CD14-positive monocyte (primary cell): ENCODE measurements around the gene SNX21. TPM values are rescaled to one million over a fixed set of nuclear protein-coding genes. Genes with fewer than 3 reads are reported as not detected.
A peak's percentile ranks its signal among the peaks of the same experiment; 100 is the strongest.

Experiments used
- DNase-seq, 3 donors: peaks; one replicate each; pipeline ENCODE4 v3.0.0-alpha.2; 2011 to 2022
- H2AFZ ChIP-seq: 2 replicates; pipeline ENCODE4 v1.6.0; 2012; ENCODE audit warnings: mild to moderate bottlenecking, low read depth, low read length, inconsistent platforms; ENCODE audit not compliant: insufficient read depth, poor library complexity, severe bottlenecking
- H3K27ac ChIP-seq, 2 donors: 1 replicate in 1 of 2; 2 replicates in 1 of 2; pipeline ENCODE4 v1.5.1; 2012 to 2013; ENCODE audit warnings: low read length in 2 of 2, control low read depth in 1 of 2, inconsistent platforms in 1 of 2, low read depth in 1 of 2, mild to moderate bottlenecking in 1 of 2
- H3K27me3 ChIP-seq, 2 donors: one replicate each; pipeline versions ENCODE4 v1.6.0 to v1.6.1; 2011 to 2013; ENCODE audit warnings: low read length in 2 of 2; ENCODE audit not compliant: control insufficient read depth in 2 of 2, insufficient read depth in 2 of 2
- H3K36me3 ChIP-seq, 2 donors: replicated peaks in 1 of 2; 1 replicate in 1 of 2; 2 replicates in 1 of 2; pipeline versions ENCODE4 v1.5.1 to v1.6.1; 2012 to 2013; ENCODE audit warnings: low read length in 2 of 2, control low read depth in 1 of 2, inconsistent platforms in 1 of 2, mild to moderate bottlenecking in 1 of 2; ENCODE audit not compliant: insufficient read depth in 2 of 2, control insufficient read depth in 1 of 2
- H3K4me1 ChIP-seq, 2 donors: 1 replicate in 1 of 2; 2 replicates in 1 of 2; pipeline versions ENCODE4 v1.5.1 to v1.6.1; 2012 to 2013; ENCODE audit warnings: low read length in 2 of 2, control low read depth in 1 of 2, inconsistent platforms in 1 of 2, mild to moderate bottlenecking in 1 of 2, moderate library complexity in 1 of 2; ENCODE audit not compliant: insufficient read depth in 2 of 2, control insufficient read depth in 1 of 2
- H3K4me2 ChIP-seq: replicated peaks from 2 replicates; pipeline ENCODE3; 2012; ENCODE audit warnings: low read length, moderate library complexity, mild to moderate bottlenecking; ENCODE audit not compliant: poor library complexity, severe bottlenecking; ENCODE audit errors: extremely low read depth
- H3K4me3 ChIP-seq, 3 experiments: fragments of 200-600 bp in 1 of 3; sonication (generic) in 1 of 3; replicated peaks in 1 of 3; 1 replicate in 2 of 3; 2 replicates in 1 of 3; pipeline ENCODE4 v1.5.1; 2011 to 2013; ENCODE audit warnings: low read length in 3 of 3, mild to moderate bottlenecking in 3 of 3, control low read depth in 2 of 3, low read depth in 2 of 3, inconsistent platforms in 1 of 3, moderate library complexity in 1 of 3
- H3K79me2 ChIP-seq: 2 replicates; pipeline ENCODE4 v1.6.0; 2012; ENCODE audit warnings: mild to moderate bottlenecking, control low read depth, inconsistent platforms, low read length, moderate library complexity; ENCODE audit not compliant: insufficient read depth
- H3K9ac ChIP-seq: 2 replicates; pipeline ENCODE4 v1.6.0; 2017; ENCODE audit warnings: low read length, mild to moderate bottlenecking; ENCODE audit not compliant: insufficient read depth, poor library complexity, severe bottlenecking
- H3K9me3 ChIP-seq, 2 donors: replicated peaks in 1 of 2; 1 replicate in 1 of 2; 2 replicates in 1 of 2; pipeline versions ENCODE4 v1.5.1 to v1.6.1; 2012 to 2013; ENCODE audit warnings: low read length in 2 of 2, control low read depth in 1 of 2; ENCODE audit not compliant: control insufficient read depth in 1 of 2, insufficient read depth in 1 of 2
- H4K20me1 ChIP-seq: 2 replicates; pipeline ENCODE4 v1.6.0; 2012; ENCODE audit warnings: mild to moderate bottlenecking, low read length, control low read depth, moderate library complexity; ENCODE audit not compliant: insufficient read depth
- H3K27ac Mint-ChIP-seq, 7 donors: one replicate each; pipeline ENCODE4 v1.8.0; 2020; ENCODE audit warnings: mild to moderate bottlenecking in 7 of 7, mixed read lengths in 7 of 7, moderate library complexity in 6 of 7, inconsistent platforms in 2 of 7
- H3K27me3 Mint-ChIP-seq, 3 donors: one replicate each; pipeline ENCODE4 v1.8.0; 2021 to 2022; ENCODE audit warnings: low read depth in 3 of 3, mild to moderate bottlenecking in 3 of 3, mixed read lengths in 3 of 3, moderate library complexity in 3 of 3, inconsistent platforms in 1 of 3
- H3K36me3 Mint-ChIP-seq, 2 donors: one replicate each; pipeline ENCODE4 v1.8.0; 2020; ENCODE audit warnings: mixed read lengths in 2 of 2, inconsistent platforms in 1 of 2, mild to moderate bottlenecking in 1 of 2
- H3K4me1 Mint-ChIP-seq: one replicate; pipeline ENCODE4 v1.8.0; 2020; ENCODE audit warnings: mild to moderate bottlenecking, mixed read lengths
- H3K4me3 Mint-ChIP-seq, 2 donors: one replicate each; pipeline ENCODE4 v1.8.0; 2020; ENCODE audit warnings: mild to moderate bottlenecking in 2 of 2, mixed read lengths in 2 of 2, moderate library complexity in 1 of 2
- H3K9me3 Mint-ChIP-seq, 7 donors: one replicate each; pipeline ENCODE4 v1.8.0; 2020 to 2022; ENCODE audit warnings: mixed read lengths in 7 of 7, mild to moderate bottlenecking in 6 of 7, moderate library complexity in 6 of 7, inconsistent platforms in 2 of 7
- WGBS: methylation state at CpG from one replicate; pipeline ENCODE4 v1.1.5; 2013; ENCODE audit warnings: missing lambda C conversion rate; ENCODE audit not compliant: insufficient coverage; 5-methylcytosine and 5-hydroxymethylcytosine counted together
- intact Hi-C, 2 donors: fragments of 100-400 bp; cut with micrococcal nuclease; formaldehyde crosslinking; loops; one replicate each; pipeline versions ENCODE4 v1.15.0 to v1.15.1; 2023
- polyA plus RNA-seq, 3 donors: library from polyadenylated mRNA; depleted of rRNA in 1 of 3; unstranded in 2 of 3; stranded (reverse) in 1 of 3; fragments of 300-500 nt in 2 of 3; fragments of >200 nt in 1 of 3; fragmentation: Illumina TruSeq in 2 of 3; gene quantifications; 1 replicate in 2 of 3; 2 replicates in 1 of 3; pipeline ENCODE4 v1.2.3, GENCODE V29; 2012 to 2021
- TF ChIP-seq, protein P1 (sequence below): fragments of 200-600 bp; IDR thresholded peaks from one replicate; pipeline ENCODE4 v1.8.0; 2022; ENCODE audit warnings: antibody characterized with exemption, mild to moderate bottlenecking

Gene SNX21
- polyA plus RNA-seq, 3 donors = 11.2 to 16.9 (median 12.7) TPM

DNA sequence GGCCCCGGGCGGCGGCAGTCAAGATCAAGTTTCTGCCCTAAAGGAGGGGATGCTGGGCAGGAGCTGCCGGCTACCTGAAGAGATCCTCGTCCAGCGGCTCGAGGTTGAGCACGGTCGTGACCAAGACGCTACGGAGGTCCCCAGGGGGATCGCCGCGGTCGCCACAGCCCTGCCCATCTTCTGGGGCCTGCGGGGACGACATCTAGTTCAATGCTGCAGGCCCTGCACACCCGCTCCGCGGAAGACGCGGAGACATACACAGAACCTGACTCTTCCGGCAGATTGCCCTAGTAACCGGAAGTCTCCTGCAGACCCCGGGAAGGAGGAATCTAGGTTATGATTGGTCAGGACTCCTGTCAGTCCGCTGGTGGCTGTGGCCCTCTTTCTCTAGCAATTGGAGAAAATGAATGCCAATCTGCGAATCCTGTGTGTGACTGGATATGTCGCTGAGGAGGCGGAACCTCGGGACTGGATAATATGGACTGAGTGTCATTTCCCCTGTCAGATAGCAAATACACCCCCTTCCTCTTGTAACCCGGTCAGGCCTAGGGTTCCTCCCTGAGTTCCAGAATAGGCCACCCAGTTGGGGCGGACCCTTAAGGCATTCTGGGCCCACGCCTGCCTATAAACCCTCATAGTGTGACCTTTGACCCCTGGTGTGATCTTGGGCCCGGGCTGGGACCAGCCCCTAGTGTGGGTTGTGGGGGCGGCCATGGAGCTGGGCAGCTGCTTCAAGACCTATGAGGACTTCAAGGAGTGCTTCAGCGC, 23.7 kb downstream of the SNX21 start, which contains the start of the genes ACOT8 and ZSWIM3:
Gene ACOT8, minus strand, starts transcription at position 279 of the 768 bp plus-strand sequence. Its CDS starts 77 bp downstream, at position 202.
Gene ZSWIM3, plus strand, starts transcription at position 501 of the 768 bp plus-strand sequence. Its CDS starts 212 bp downstream, at position 713.
- Histone ChIP-seq H3K27me3 (no peaks in the 10 kb centered on the region), H3K4me3 (peak within 1 kb of the TSS; percentile 92 to 98 (median 96)), H3K4me1 (peaks cover 19 to 26% of the 10 kb centered on the region in 2 donors), H3K9ac (peak within 1 kb of the TSS; percentile 91), H2AFZ (peak within 1 kb of the TSS; percentile 99), H3K4me2 (peak within 1 kb of the TSS; percentile 99), H3K36me3 (peaks cover 21 to 23% of the 10 kb centered on the region in 2 donors), H3K79me2 (peaks cover 58% of the 10 kb centered on the region), H3K27ac (peak within 1 kb of the TSS; percentile 70 to 95), H4K20me1 (no peaks in the 10 kb centered on the region), H3K9me3 (no peaks in the 10 kb centered on the region)
- peak within 1 kb of the TSS; percentile 90 to 97 (median 97) for H3K27ac Mint-ChIP-seq
- TF ChIP-seq, protein P1, sequence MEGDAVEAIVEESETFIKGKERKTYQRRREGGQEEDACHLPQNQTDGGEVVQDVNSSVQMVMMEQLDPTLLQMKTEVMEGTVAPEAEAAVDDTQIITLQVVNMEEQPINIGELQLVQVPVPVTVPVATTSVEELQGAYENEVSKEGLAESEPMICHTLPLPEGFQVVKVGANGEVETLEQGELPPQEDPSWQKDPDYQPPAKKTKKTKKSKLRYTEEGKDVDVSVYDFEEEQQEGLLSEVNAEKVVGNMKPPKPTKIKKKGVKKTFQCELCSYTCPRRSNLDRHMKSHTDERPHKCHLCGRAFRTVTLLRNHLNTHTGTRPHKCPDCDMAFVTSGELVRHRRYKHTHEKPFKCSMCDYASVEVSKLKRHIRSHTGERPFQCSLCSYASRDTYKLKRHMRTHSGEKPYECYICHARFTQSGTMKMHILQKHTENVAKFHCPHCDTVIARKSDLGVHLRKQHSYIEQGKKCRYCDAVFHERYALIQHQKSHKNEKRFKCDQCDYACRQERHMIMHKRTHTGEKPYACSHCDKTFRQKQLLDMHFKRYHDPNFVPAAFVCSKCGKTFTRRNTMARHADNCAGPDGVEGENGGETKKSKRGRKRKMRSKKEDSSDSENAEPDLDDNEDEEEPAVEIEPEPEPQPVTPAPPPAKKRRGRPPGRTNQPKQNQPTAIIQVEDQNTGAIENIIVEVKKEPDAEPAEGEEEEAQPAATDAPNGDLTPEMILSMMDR = no peak
- no peaks in the 10 kb centered on the region for H3K9me3 Mint-ChIP-seq
- peaks cover 0 to 3% (median 2%) of the 10 kb centered on the region in 3 donors for H3K27me3 Mint-ChIP-seq
- H3K4me3 Mint-ChIP-seq = peak within 1 kb of the TSS; percentile 89 to 95
- peak; percentile 99 to 100 (median 100) for DNase-seq
- H3K4me1 Mint-ChIP-seq = peaks cover 33% of the 10 kb centered on the region
- peaks cover 21 to 35% of the 10 kb centered on the region in 2 donors for H3K36me3 Mint-ChIP-seq
- WGBS = 0% methylated on average over 27 of the region's 36 CpGs
- intact Hi-C loops = loop anchor here in 1 of 2 donors (5.0 kb wide), 1 partner anchor 35 kb away; the partner anchor contains the start of genes CTSA and NEURL2

DNA sequence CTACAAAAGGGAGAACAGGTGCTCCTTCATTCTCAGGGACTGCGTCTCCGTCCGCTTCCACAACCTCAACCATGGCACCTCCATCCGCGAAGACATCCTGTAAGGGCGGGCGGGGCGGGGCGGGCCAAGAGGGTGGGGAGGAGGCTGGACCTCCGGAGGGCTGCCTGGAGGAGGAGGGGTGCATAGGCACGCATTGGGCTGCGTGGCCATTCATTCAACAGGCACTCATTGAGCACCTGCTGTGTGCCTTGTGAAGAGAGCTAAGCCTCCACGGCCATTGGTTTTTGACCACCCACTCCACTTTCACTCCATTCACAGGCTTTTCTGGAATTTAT, 24.2 kb downstream of the SNX21 start:
- Histone ChIP-seq H3K36me3 (peaks cover 16 to 19% of the 10 kb centered on the region in 2 donors), H3K9ac (peak overlapping the region; percentile 91), H3K79me2 (peaks cover 58% of the 10 kb centered on the region), H3K27ac (peak overlapping the region; percentile 70 to 95), H3K4me1 (peaks cover 19 to 26% of the 10 kb centered on the region in 2 donors), H3K4me3 (peak overlapping the region; percentile 92 to 98 (median 96)), H4K20me1 (no peaks in the 10 kb centered on the region), H3K9me3 (no peaks in the 10 kb centered on the region), H3K4me2 (peak overlapping the region; percentile 99), H2AFZ (peak overlapping the region; percentile 99), H3K27me3 (no peaks in the 10 kb centered on the region)
- intact Hi-C loops = loop anchor here in 1 of 2 donors (5.0 kb wide), 1 partner anchor 34 kb away; the partner anchor contains the start of genes CTSA and NEURL2
- H3K9me3 Mint-ChIP-seq = no peaks in the 10 kb centered on the region
- 45% methylated on average over 2 of the region's 13 CpGs for WGBS
- peaks cover 19 to 30% of the 10 kb centered on the region in 2 donors for H3K36me3 Mint-ChIP-seq
- TF ChIP-seq, protein P1 = no peak
- H3K4me1 Mint-ChIP-seq = peaks cover 33% of the 10 kb centered on the region
- H3K4me3 Mint-ChIP-seq = peak overlapping the region; percentile 89 to 95
- H3K27ac Mint-ChIP-seq = peak overlapping the region; percentile 90 to 97 (median 97)
- no peak for DNase-seq
- H3K27me3 Mint-ChIP-seq = peaks cover 0 to 3% (median 2%) of the 10 kb centered on the region in 3 donors
